Activated naive CD8-positive, alpha-beta T cell treated with anti-CD3 and anti-CD28 coated beads for 36 hours (primary cell): ENCODE measurements around the gene PHF1. TPM values are rescaled to one million over a fixed set of nuclear protein-coding genes. Genes with fewer than 3 reads are reported as not detected.

Experiments
- DNase-seq: peaks from one replicate; pipeline ENCODE4 v3.0.0; 2021
- H3K27ac Mint-ChIP-seq: one replicate; pipeline ENCODE4 v1.8.0; 2022; ENCODE audit warnings: mild to moderate bottlenecking, moderate library complexity, mixed read lengths
- H3K27me3 Mint-ChIP-seq: one replicate; pipeline ENCODE4 v1.8.0; 2022; ENCODE audit warnings: mild to moderate bottlenecking, mixed read lengths
- H3K36me3 Mint-ChIP-seq: one replicate; pipeline ENCODE4 v1.8.0; 2021; ENCODE audit warnings: mild to moderate bottlenecking, mixed read lengths
- H3K4me1 Mint-ChIP-seq: one replicate; pipeline ENCODE4 v1.8.0; 2021; ENCODE audit warnings: mixed read lengths
- H3K4me3 Mint-ChIP-seq: one replicate; pipeline ENCODE4 v1.8.0; 2022; ENCODE audit warnings: mild to moderate bottlenecking, moderate library complexity, mixed read lengths
- H3K9me3 Mint-ChIP-seq: one replicate; pipeline ENCODE4 v1.8.0; 2022; ENCODE audit warnings: mixed read lengths
- total RNA-seq, 2 experiments: library from RNA; stranded (reverse); gene quantifications; one replicate each; pipeline ENCODE4 v1.2.3, GENCODE V29; 2021

The PHF1 gene
- total RNA-seq, 2 experiments from 2014 or later = 23.5 to 26.0 TPM

DNA sequence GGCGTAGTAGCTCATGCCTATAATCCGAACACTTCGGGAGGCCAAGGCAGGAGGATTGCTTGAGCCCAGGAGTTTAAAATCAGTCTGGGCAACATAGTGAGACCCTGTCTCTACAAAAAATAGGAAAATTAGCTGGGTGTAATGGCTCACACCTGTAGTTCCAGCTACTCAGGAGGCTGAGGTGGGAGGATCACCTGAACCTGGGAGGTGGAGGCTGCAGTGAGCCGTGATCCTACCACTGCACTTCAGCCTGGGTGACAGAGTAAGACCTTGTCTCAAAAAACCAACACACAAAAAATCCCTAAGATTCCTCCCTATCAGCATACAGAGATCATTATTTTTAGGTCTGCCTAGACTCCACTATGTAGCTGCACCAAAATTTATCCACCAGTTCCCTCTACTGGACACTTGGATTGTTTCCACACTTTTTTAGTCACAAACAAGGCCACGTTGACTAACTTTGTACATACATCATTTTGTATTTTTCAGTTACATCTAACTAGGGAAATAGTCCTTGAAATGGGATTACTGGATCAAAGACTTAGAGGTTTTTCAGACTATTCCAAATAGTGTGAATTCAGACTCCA, 3.6 kb upstream of the PHF1 start:
- H3K36me3 Mint-ChIP-seq = peaks cover 44% of the 10 kb centered on the region
- no peak for DNase-seq
- H3K27ac Mint-ChIP-seq = no peak overlapping the region
- H3K9me3 Mint-ChIP-seq = no peaks in the 10 kb centered on the region
- peaks cover 15% of the 10 kb centered on the region for H3K4me1 Mint-ChIP-seq
- H3K4me3 Mint-ChIP-seq = no peak overlapping the region
- no peaks in the 10 kb centered on the region for H3K27me3 Mint-ChIP-seq

DNA sequence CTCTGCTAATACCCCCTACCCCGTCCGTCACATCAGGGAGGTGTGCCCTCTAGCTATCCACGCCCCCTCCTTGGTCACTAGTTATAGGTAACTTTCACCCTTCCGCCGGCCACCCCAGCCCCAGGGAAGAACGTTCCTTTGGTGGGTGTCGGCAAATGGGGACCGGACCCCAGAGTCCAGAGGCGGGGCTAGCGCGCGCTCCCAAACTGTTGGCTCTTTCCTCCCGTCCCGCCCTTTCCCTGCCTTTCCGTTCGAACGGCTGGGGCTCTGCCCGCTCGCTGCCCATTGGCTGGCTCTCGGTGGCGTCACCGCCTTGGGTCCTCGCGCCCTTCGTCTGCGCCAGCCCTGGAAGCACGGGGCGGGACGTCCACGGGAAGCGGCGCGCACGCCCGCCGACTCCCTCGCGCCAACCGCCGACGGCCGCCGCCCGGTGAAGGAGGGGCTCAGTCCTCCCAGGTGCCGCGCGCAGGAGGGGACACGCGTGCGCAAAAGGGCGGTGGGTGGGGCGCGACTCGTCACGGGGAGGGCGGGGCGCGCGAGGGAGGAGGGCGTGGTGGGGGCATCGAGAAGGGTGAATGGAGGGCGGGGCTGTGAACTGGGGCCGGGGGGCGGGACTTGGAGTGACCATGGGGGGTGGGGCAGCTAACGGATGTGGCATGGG, 634 bp upstream of the PHF1 start:
- Mint-ChIP-seq H3K27ac (peak overlapping the region; percentile 87), H3K4me1 (peaks cover 37% of the 10 kb centered on the region), H3K27me3 (no peaks in the 10 kb centered on the region), H3K9me3 (no peaks in the 10 kb centered on the region), H3K36me3 (peaks cover 30% of the 10 kb centered on the region), H3K4me3 (peak overlapping the region; percentile 79)
- DNase-seq = peak; percentile 99

DNA sequence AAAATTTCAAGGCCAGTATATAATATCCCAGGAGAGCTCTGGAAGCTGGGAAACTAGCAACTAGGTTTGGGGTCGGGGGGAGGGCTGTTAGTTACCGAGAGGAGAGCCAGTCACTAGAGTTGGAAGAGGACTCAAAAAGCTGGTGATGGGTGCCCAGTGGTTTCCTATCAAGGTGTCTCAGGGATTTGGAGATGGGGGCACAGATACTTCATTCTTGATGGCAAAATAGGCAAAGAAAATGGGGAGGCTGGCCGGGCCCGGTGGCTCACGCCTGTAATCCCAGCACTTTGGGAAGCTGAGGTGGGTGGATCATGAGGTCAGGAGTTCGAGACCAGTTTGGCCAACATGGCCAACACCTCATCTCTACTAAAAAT, 805 bp downstream of the PHF1 start:
- Mint-ChIP-seq H3K4me1 (peaks cover 50% of the 10 kb centered on the region), H3K36me3 (peaks cover 24% of the 10 kb centered on the region), H3K27me3 (no peaks in the 10 kb centered on the region), H3K9me3 (no peaks in the 10 kb centered on the region), H3K27ac (peak overlapping the region; percentile 76), H3K4me3 (peak overlapping the region; percentile 81)
- DNase-seq = no peak

DNA sequence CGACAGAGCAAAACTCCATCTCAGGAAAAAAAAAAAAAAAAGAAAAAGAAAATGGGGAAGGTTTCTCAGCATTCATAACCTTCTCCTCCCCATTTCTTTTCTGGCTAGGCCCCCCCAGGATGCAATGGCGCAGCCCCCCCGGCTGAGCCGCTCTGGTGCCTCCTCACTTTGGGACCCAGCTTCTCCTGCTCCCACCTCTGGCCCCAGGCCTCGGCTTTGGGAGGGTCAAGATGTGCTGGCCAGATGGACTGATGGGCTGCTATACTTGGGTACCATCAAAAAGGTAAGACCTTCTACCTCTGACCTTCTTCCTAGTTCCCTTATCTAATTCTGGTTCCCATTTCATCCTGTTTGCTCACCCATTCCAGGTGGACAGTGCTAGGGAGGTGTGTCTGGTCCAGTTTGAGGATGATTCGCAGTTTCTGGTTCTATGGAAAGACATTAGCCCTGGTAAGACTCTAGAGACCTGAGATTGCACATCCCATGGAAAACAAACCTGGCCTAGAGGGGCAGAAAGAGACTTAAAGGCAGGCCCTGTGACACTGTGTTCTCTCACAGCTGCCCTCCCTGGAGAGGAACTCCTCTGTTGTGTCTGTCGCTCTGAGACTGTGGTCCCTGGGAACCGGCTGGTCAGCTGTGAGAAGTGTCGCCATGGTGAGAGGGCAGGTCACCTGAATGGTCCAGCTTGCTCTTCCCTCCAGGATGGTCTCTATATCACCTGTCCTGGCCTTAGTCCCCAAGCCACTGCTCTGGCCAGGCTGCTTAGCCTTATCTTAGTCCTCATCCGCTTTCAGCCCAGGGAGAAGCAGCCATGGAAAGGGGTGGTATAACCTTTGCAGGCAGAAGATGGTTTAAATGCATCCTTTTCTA, 1.6 kb downstream of the PHF1 start:
- peaks cover 52% of the 10 kb centered on the region for H3K4me1 Mint-ChIP-seq

DNA sequence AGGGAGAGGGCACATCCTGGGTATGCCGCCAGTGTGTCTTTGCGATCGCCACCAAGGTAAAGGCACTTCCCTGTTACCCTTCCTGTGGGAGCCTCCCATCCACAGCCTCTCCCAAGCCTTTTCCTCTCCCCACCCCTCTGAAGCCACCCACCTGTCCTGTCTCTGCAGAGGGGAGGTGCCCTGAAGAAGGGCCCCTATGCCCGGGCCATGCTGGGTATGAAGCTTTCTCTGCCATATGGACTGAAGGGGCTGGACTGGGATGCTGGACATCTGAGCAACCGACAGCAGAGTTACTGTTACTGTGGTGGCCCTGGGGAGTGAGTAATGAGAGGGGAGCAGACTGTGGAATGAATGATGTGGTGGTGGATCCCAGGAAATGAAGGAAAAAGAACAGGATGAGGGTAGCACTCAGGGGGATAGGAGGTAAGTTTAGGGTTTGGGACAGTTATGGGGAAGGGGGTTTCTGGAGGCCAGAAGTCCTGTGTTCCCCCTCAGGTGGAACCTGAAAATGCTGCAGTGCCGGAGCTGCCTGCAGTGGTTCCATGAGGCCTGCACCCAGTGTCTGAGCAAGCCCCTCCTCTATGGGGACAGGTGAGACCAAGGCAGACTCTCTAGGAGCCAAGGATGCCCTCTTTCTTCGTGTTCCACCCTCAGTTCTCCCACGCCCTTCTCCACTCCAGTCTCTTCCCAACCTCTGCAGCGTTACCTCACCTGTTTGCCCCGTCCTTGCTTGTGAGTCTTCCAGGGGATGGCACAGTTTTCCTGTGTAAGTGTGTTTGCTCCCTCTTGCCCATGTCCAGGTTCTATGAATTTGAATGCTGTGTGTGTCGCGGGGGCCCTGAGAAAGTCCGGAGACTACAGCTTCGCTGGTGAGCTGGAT, 2.7 kb downstream of the PHF1 start:
- peaks cover 23% of the 10 kb centered on the region for H3K36me3 Mint-ChIP-seq
- H3K4me1 Mint-ChIP-seq = peaks cover 55% of the 10 kb centered on the region
- no peak overlapping the region for H3K4me3 Mint-ChIP-seq
- H3K9me3 Mint-ChIP-seq = no peaks in the 10 kb centered on the region
- H3K27me3 Mint-ChIP-seq = no peaks in the 10 kb centered on the region
- DNase-seq = no peak
- H3K27ac Mint-ChIP-seq = peak overlapping the region; percentile 74

More for the DNA sequence above, 1.6 kb downstream of the PHF1 start:
- peaks cover 22% of the 10 kb centered on the region for H3K36me3 Mint-ChIP-seq
- H3K27me3 Mint-ChIP-seq = no peaks in the 10 kb centered on the region
- H3K4me3 Mint-ChIP-seq = peak overlapping the region; percentile 65
- no peak for DNase-seq
- H3K9me3 Mint-ChIP-seq = no peaks in the 10 kb centered on the region
- peak overlapping the region; percentile 50 for H3K27ac Mint-ChIP-seq

DNA sequence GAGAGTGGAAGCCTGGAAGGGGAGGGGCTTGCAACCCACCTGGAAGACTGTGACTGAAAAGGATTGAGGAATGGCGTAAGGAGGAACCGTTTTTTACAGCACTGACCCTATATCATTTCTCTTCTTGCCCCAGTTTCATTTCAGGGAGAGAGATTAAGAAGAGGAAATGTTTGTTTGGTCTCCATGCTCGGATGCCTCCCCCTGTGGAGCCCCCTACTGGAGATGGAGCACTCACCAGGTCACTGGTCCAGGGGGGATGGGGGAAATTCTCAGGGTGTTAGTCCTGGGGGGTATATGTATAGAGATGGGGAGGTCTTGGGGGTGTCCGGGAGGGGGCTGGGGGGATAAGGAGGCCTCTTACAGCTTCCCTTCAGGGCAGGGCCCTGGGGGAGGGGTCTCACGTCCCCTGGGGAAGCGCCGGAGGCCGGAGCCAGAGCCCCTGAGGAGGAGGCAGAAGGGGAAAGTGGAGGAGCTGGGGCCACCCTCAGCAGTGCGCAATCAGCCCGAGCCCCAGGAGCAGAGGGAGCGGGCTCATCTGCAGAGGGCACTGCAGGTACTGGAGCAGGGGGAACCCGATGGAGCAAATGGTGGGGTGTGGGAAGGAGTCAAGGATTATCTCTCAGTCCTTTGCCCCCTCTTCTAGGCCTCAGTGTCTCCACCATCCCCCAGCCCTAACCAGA, 3.9 kb downstream of the PHF1 start:
- Mint-ChIP-seq H3K27ac (peak overlapping the region; percentile 74), H3K4me3 (no peak overlapping the region), H3K9me3 (no peaks in the 10 kb centered on the region)

DNA sequence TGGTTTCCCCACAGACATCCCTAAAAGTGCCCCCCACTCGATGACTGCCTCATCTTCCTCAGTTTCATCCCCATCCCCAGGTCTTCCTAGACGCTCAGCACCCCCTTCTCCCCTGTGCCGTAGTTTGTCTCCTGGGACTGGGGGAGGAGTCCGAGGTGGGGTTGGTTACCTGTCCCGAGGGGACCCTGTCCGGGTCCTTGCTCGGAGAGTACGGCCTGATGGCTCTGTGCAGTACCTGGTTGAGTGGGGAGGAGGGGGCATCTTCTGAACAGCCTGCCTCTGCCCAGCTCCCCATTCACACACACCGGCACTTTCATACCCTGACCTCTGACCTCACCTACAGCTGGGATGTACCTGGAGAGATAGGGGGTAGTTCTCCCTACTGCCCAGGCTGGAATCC, 5.0 kb downstream of the PHF1 start:
- Mint-ChIP-seq H3K9me3 (no peaks in the 10 kb centered on the region), H3K27me3 (no peaks in the 10 kb centered on the region), H3K27ac (peak overlapping the region; percentile 89), H3K4me1 (peaks cover 59% of the 10 kb centered on the region), H3K4me3 (peak overlapping the region; percentile 58), H3K36me3 (peaks cover 21% of the 10 kb centered on the region)
- DNase-seq = no peak

More for the DNA sequence above, 3.9 kb downstream of the PHF1 start:
- Mint-ChIP-seq H3K36me3 (peaks cover 21% of the 10 kb centered on the region), H3K4me1 (peaks cover 62% of the 10 kb centered on the region), H3K27me3 (no peaks in the 10 kb centered on the region)
- no peak for DNase-seq

DNA sequence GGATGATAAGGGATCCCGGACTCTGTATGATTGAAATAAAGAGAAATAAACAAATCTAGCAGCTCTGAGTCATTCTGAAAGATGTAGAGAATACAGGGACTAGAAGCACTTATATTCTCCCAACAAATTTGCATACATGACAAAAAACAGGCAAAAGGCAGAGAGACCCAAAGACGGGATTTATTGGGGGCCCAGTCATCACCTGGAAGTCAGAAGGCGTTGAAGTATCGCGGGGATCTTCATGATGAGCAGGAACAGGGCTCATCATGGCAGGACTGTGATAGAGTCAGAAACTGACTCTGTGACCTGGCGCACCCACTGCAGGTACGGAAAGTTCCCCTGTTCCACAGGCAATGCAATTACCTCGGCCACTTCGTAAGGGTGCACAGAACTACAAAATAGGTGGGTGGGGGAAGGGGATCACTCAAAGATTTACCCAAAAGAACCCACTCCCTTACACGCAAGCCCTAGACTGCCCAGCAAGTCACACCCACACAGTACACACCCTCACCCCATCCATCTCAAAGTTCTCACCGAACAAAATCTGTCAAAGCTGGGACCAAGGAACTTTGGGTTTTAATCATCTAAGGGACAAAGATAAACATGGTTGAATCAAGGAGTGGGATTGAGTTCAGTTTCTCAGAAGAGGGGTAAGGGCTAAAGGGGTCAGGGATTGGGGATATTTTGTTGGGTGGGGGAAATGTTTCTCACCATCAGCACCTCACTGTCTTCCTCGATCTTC, 5.7 kb downstream of the PHF1 start:
- Mint-ChIP-seq H3K27me3 (no peaks in the 10 kb centered on the region), H3K27ac (peak overlapping the region; percentile 99), H3K9me3 (no peaks in the 10 kb centered on the region), H3K36me3 (peaks cover 18% of the 10 kb centered on the region), H3K4me1 (peaks cover 60% of the 10 kb centered on the region), H3K4me3 (peak overlapping the region; percentile 96)
- DNase-seq = peak; percentile 39

DNA sequence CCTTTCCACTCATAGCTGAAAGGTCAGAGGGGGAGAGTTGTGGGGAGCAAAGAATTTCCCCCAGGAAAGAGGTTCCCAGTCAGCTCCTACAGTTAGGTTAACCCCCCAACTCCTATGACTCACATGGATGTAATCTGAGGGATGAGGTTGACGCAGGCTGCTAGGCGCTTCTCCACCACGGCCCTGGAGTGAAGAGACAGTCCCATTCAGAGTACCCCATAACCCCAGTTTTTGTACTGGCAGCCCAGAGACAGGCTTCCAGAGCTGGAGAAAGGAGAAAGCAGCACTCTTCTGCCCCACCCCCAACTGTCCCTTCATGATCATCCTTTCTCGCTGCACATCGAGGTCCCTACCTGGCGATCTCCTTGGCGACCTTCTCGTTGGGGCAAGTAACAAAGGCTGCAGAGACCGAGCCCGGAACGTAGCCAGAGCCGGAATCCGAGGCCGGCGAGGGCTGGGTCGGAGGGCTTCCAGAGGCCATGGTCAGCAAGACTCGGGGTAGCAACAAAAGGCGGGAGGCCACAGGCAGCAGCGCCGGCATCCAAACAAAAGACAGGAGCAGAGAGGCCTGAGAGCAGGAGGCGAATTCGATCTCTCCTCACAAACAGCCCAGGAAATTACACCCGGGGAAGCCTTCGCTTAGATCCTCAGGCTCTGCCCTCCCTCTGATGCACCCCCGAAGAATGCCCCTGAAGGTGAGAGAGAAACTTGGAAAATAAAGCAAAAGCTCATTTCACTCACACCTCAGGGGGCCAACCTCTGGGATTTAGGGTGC, 6.5 kb downstream of the PHF1 start:
- Mint-ChIP-seq H3K27ac (peak overlapping the region; percentile 99), H3K27me3 (no peaks in the 10 kb centered on the region), H3K4me3 (peak overlapping the region; percentile 96), H3K9me3 (no peaks in the 10 kb centered on the region), H3K36me3 (peaks cover 16% of the 10 kb centered on the region), H3K4me1 (peaks cover 59% of the 10 kb centered on the region)
- DNase-seq = no peak

DNA sequence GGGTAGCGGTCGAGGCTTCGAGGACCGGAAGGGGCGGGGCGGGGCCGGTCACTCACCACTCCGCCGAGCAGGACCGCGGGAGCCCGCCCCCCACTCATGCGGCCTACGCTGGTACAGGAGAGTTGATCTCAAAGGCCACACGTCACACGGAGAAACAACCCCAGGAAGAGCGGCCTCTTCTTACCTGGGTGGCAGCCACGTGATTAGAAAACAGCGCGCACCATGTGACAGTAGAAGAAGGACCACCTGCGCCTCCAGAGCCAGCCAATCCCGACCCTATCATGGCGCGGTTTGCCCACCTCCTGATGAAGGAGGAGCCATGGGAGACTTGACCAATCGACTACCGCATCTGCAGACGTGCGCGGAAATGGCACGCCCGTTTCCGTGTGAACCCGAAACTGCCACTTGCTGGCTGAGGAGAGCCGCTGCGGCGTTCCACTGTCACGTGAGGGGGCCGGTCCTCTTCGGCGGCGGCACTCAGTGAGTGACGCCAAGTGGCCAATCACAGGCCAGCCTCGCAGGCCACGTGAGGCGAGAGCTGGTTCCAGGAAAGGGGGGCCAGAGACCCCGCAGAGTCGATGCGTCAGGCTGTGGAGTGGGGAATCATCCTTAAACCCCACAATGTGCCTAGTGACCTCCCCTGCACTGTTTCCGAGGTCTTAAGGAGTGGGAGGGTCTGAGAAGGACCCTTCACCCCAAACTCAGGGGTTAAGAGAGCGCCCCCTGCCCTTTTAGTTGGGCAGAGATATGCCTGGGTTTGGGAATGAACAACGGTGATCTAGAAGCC, 7.3 kb downstream of the PHF1 start, which contains the start of gene CUTA:
Gene CUTA, minus strand, starts transcription at position 205 of the 787 bp plus-strand sequence. Its CDS starts 107 bp downstream, at position 98.
- Mint-ChIP-seq H3K27ac (peak within 1 kb of the TSS; percentile 99), H3K4me3 (peak within 1 kb of the TSS; percentile 96), H3K4me1 (peaks cover 54% of the 10 kb centered on the region), H3K9me3 (no peaks in the 10 kb centered on the region), H3K36me3 (peaks cover 16% of the 10 kb centered on the region), H3K27me3 (no peaks in the 10 kb centered on the region)
- peak; percentile 99 for DNase-seq

DNA sequence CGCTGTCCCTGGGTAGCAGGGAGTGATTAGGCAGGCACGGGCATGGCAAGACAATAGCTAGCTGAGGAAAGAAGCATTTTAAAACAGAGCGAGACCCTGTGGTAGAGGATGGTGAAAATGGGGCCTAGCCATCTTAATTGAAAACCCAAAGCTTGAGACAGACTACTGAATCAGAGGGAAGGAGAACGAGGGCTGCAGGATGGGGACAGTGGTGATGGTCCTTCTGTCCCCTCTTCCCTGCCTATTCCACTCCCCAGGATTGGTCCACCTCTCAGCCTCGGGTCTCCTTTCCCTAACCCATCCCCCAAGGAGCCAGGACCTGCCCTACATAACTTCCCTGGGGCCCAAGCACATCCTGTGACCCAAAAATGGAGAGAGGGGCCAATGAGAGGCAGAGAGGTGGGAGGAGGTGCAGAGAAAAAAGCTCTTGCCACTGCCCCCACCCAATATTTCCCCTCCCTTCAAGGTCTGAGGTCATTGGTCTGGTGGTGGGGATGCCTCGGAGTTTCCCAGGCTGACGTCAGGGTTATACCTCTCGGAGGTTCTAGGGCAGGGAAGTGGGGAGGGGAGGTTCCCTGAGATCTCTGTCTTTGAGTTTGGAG, 8.0 kb downstream of the PHF1 start:
- Mint-ChIP-seq H3K36me3 (peaks cover 18% of the 10 kb centered on the region), H3K4me3 (peak overlapping the region; percentile 96), H3K4me1 (peaks cover 51% of the 10 kb centered on the region), H3K27me3 (no peaks in the 10 kb centered on the region), H3K27ac (peak overlapping the region; percentile 99), H3K9me3 (no peaks in the 10 kb centered on the region)
- peak; percentile 74 for DNase-seq
